NCI-H1436 (cell line): ENCODE measurements around the gene PSEN1.

Source experiments
- DNase-seq: peaks from one replicate; lab custom pipeline; 2025; lab: John Stamatoyannopoulos, UW

The PSEN1 gene

GRCh38 chr14:73254247-73255004, 118.1 kb downstream of the PSEN1 start:
- DNase-seq, result no peak

- DNase-seq, result no peak
These were observed 118.7 kb downstream of the PSEN1 start for GRCh38 chr14:73255005-73255400.

GRCh38 chr14:73255693-73256225, 119.5 kb downstream of the PSEN1 start:
- no peak for DNase-seq

GRCh38 chr14:73258076-73258475, 121.8 kb downstream of the PSEN1 start:
- DNase-seq, result no peak

GRCh38 chr14:73258845-73259611, 122.7 kb downstream of the PSEN1 start:
- no peak for DNase-seq

GRCh38 chr14:73259837-73260236, 123.5 kb downstream of the PSEN1 start:
- no peak for DNase-seq

- no peak for DNase-seq
These were observed 124.3 kb downstream of the PSEN1 start for GRCh38 chr14:73260574-73260973.

- DNase-seq, result no peak
These were observed 124.8 kb downstream of the PSEN1 start for GRCh38 chr14:73261075-73261474.

- no peak for DNase-seq
These were observed 125.5 kb downstream of the PSEN1 start for GRCh38 chr14:73261520-73262426.

GRCh38 chr14:73262427-73263183, 126.3 kb downstream of the PSEN1 start:
- DNase-seq, result no peak

GRCh38 chr14:73263606-73264005, 127.3 kb downstream of the PSEN1 start:
- DNase-seq, result no peak

- no peak for DNase-seq
These were observed 128.0 kb downstream of the PSEN1 start for GRCh38 chr14:73264080-73264884.

GRCh38 chr14:73264885-73265720, 128.8 kb downstream of the PSEN1 start:
- no peak for DNase-seq

GRCh38 chr14:73265721-73266046, 129.4 kb downstream of the PSEN1 start:
- no peak for DNase-seq

- no peak for DNase-seq
These were observed 130.0 kb downstream of the PSEN1 start for GRCh38 chr14:73266317-73266716.

- no peak for DNase-seq
These were observed 131.2 kb downstream of the PSEN1 start for GRCh38 chr14:73267474-73267873.

GRCh38 chr14:73269729-73270531, 133.6 kb downstream of the PSEN1 start:
- DNase-seq, result no peak

GRCh38 chr14:73272393-73272792, 136.1 kb downstream of the PSEN1 start:
- no peak for DNase-seq
